HL-60 (cell line): ENCODE results near the gene SFTPB.

Source experiments
- CTCF ChIP-seq: IDR thresholded peaks from one replicate; pipeline ENCODE4 v1.5.1; 2011; ENCODE audit warnings: low read length, control low read depth, inconsistent platforms; ENCODE audit not compliant: insufficient read depth
- SPI1 ChIP-seq: IDR thresholded peaks from 2 replicates; pipeline ENCODE4 v1.6.1; 2012; ENCODE audit warnings: low read depth, mild to moderate bottlenecking, borderline replicate concordance

- TF ChIP-seq SPI1 (no peak), CTCF (no peak)
Measured at GRCh38 chr2:85642725-85643124, 25.3 kb downstream of the SFTPB start.
